Panc1 (cell line): ENCODE data around the gene CUX1. TPM values are rescaled to one million over a fixed set of nuclear protein-coding genes. Genes with fewer than 3 reads are reported as not detected.

Experiments
- ATAC-seq: fragments of 200-7000 bp; cut with Tn5 transposase; 2 replicates; pipeline ENCODE4 v1.9.1; 2020; ENCODE audit warnings: mild to moderate bottlenecking, moderate library complexity
- BruUV-seq: library from RNA; stranded (reverse); fragments of 400-500 nt; replicated peaks from 2 replicates; lab custom pipeline; 2021; lab: Mats Ljungman, UMichigan
- CTCF ChIA-PET: fragments of 300-600 bp; sonication (Branson Sonifier 250); formaldehyde crosslinking; loops from one replicate; lab custom pipeline; 2022; ENCODE audit warnings: antibody characterized with exemption; lab: Charles Lee
- POLR2A ChIA-PET: fragments of 300-600 bp; sonication (Branson Sonifier 250); formaldehyde crosslinking; loops from one replicate; lab custom pipeline; 2022; ENCODE audit warnings: antibody characterized with exemption; lab: Charles Lee
- DNase-seq: peaks from one replicate; pipeline ENCODE4 v3.0.0-alpha.2; 2010; ENCODE audit warnings: low read depth, low spot score
- H3K27ac ChIP-seq: 2 replicates; pipeline ENCODE4 v1.5.1; 2011; ENCODE audit warnings: mild to moderate bottlenecking, low read length, inconsistent platforms
- H3K27me3 ChIP-seq: fragments of 200-500 bp; sonication (Bioruptor generic); 2 replicates; pipeline ENCODE4 v1.6.0; 2014; ENCODE audit warnings: low read length, inconsistent platforms; ENCODE audit not compliant: control insufficient read depth, insufficient read depth
- H3K36me3 ChIP-seq: fragments of 200-500 bp; sonication (Bioruptor generic); 2 replicates; pipeline ENCODE4 v1.5.1; 2014; ENCODE audit warnings: inconsistent platforms, mild to moderate bottlenecking, low read length, moderate library complexity; ENCODE audit not compliant: control insufficient read depth, insufficient read depth
- H3K4me1 ChIP-seq: 2 replicates; pipeline ENCODE4 v1.5.1; 2011; ENCODE audit warnings: inconsistent platforms, mild to moderate bottlenecking, low read length, moderate library complexity; ENCODE audit not compliant: control insufficient read depth, insufficient read depth
- H3K4me3 ChIP-seq, 2 experiments: 2 replicates each; pipeline ENCODE4 v1.5.1; 2011 to 2012; ENCODE audit warnings: low read depth in 2 of 2, low read length in 2 of 2, mild to moderate bottlenecking in 2 of 2, inconsistent platforms in 1 of 2, moderate library complexity in 1 of 2
- H3K9me3 ChIP-seq: fragments of 200-500 bp; sonication (Bioruptor generic); 2 replicates; pipeline ENCODE4 v1.5.1; 2014; ENCODE audit warnings: low read depth, mild to moderate bottlenecking, inconsistent platforms, low read length, moderate library complexity; ENCODE audit not compliant: control insufficient read depth, insufficient read depth
- POLR2AphosphoS5 ChIP-seq: IDR thresholded peaks from 2 replicates; pipeline ENCODE4 v1.6.1; 2012; ENCODE audit warnings: mild to moderate bottlenecking, low read depth, low read length, moderate library complexity
- SIN3A ChIP-seq: IDR thresholded peaks from 2 replicates; pipeline ENCODE4 v1.6.1; 2012; ENCODE audit warnings: low read depth, mild to moderate bottlenecking, low read length, moderate library complexity, borderline replicate concordance; ENCODE audit not compliant: insufficient read depth
- TCF7L2 ChIP-seq: IDR thresholded peaks from 2 replicates; pipeline ENCODE4 v1.6.1; 2011; ENCODE audit warnings: mild to moderate bottlenecking, low read depth, low read length, inconsistent platforms
- in situ Hi-C: cut with HindIII; loops from 2 replicates; pipeline ENCODE4 v1.10.0; 2016; ENCODE audit warnings: low sequenced_read_pairs, low pct_unique_long_range_greater_than_20kb
- intact Hi-C: fragments of 100-400 bp; cut with micrococcal nuclease; formaldehyde crosslinking; loops from one replicate; pipeline ENCODE4 v1.10.0; 2022; ENCODE audit not compliant: unreplicated experiment
- total RNA-seq: library from RNA; stranded (reverse); gene quantifications from one replicate; pipeline ENCODE4 v1.2.1, GENCODE V29; 2021; ENCODE audit not compliant: unreplicated experiment
- TF ChIP-seq, protein P1 (sequence below), 2 experiments: IDR thresholded peaks; 2 replicates each; pipeline ENCODE4 v1.6.1; 2011 to 2012; ENCODE audit warnings: low read depth in 2 of 2, control low read depth in 1 of 2, low read length in 1 of 2, mild to moderate bottlenecking in 1 of 2, moderate library complexity in 1 of 2; ENCODE audit not compliant: insufficient read depth in 1 of 2
- TF ChIP-seq, protein P2 (sequence below): fragments of 450-650 bp; IDR thresholded peaks from 2 replicates; pipeline ENCODE4 v1.5.1; 2017; ENCODE audit warnings: mild to moderate bottlenecking

The CUX1 gene
- total RNA-seq, 1 experiment from 2014 or later = 50.9 TPM

DNA sequence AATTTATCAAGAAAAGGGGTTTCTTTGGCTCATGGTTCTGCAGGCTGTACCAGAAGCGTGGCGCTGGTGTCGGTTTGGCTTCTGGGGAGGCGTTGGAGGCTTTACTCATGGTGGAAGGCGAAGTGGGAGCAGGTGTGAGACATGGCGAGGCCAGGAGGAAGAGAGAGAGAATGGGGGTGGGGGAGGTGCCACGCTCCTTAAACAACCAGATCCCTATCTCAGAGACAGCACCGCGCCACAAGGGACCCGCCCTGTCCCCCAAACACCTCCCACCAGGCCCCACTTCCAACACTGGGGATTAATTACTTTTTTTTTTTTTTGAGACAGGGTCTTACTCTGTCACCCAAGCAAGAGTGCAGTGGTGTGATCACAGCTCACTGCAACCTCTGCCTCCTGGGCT, 451.2 kb downstream of the CUX1 start:
- POLR2A ChIA-PET = interaction anchor here (0.7 kb wide), 1 partner anchor 442 kb away, joined by 3 read pairs; no protein-coding TSS in a partner anchor
- no peak for DNase-seq
- H3K27ac ChIP-seq = no peak overlapping the region

DNA sequence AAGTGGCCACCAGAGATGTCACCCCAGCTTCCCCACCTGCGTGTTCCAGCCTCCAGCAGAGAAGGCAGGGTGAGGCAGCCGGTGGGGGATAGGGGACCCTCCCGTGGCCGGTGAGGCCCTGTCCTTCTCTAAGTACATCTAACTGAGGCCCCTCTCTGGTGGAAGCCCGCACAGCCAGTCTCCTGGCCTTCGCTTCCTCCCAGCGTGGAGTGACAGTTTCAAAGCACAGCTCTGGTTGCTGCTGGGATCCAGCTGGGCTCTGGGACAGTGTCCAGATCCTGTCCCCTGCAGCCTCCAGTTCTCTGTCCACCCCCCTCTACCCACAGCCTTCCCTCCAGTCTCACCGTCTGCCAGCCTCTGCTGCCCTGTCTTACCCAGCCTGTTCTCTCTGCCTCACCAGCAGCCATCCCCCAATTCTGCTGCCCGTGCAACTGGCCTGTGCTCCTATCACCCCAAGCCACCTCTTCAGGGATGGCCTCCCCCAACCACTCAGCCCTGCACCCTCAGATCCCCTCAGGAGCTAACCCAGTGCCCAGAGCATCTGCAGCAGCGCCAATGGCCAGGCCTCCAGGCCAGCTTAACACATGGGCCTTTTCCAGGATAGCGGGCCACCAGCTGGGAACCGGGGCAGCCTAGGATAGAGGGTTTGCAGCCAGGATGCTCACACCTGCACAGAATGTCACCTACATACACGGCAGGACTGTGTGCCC, 452.9 kb downstream of the CUX1 start:
- POLR2A ChIA-PET = no interaction called here
- no TSS peak for BruUV-seq
- Histone ChIP-seq H3K36me3 (no peaks in the 10 kb centered on the region), H3K4me3 (no peak overlapping the region), H3K27ac (no peak overlapping the region), H3K4me1 (peaks cover 8% of the 10 kb centered on the region), H3K9me3 (no peaks in the 10 kb centered on the region), H3K27me3 (no peaks in the 10 kb centered on the region)
- intact Hi-C loops = loop anchor here (5.0 kb wide), 1 partner anchor 728 kb away; no protein-coding TSS in a partner anchor
- no peak for ATAC-seq
- no peak for TF ChIP-seq TCF7L2
- TF ChIP-seq SIN3A = no peak
- TF ChIP-seq POLR2AphosphoS5 = no peak
- TF ChIP-seq, protein P1, sequence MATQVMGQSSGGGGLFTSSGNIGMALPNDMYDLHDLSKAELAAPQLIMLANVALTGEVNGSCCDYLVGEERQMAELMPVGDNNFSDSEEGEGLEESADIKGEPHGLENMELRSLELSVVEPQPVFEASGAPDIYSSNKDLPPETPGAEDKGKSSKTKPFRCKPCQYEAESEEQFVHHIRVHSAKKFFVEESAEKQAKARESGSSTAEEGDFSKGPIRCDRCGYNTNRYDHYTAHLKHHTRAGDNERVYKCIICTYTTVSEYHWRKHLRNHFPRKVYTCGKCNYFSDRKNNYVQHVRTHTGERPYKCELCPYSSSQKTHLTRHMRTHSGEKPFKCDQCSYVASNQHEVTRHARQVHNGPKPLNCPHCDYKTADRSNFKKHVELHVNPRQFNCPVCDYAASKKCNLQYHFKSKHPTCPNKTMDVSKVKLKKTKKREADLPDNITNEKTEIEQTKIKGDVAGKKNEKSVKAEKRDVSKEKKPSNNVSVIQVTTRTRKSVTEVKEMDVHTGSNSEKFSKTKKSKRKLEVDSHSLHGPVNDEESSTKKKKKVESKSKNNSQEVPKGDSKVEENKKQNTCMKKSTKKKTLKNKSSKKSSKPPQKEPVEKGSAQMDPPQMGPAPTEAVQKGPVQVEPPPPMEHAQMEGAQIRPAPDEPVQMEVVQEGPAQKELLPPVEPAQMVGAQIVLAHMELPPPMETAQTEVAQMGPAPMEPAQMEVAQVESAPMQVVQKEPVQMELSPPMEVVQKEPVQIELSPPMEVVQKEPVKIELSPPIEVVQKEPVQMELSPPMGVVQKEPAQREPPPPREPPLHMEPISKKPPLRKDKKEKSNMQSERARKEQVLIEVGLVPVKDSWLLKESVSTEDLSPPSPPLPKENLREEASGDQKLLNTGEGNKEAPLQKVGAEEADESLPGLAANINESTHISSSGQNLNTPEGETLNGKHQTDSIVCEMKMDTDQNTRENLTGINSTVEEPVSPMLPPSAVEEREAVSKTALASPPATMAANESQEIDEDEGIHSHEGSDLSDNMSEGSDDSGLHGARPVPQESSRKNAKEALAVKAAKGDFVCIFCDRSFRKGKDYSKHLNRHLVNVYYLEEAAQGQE (IDR thresholded peaks at IDR 0.05; ENCODE audit: insufficient read depth in 1 of 2, low read depth in 2 of 2, low read length in 1 of 2) = no peak
- TF ChIP-seq, protein P2, sequence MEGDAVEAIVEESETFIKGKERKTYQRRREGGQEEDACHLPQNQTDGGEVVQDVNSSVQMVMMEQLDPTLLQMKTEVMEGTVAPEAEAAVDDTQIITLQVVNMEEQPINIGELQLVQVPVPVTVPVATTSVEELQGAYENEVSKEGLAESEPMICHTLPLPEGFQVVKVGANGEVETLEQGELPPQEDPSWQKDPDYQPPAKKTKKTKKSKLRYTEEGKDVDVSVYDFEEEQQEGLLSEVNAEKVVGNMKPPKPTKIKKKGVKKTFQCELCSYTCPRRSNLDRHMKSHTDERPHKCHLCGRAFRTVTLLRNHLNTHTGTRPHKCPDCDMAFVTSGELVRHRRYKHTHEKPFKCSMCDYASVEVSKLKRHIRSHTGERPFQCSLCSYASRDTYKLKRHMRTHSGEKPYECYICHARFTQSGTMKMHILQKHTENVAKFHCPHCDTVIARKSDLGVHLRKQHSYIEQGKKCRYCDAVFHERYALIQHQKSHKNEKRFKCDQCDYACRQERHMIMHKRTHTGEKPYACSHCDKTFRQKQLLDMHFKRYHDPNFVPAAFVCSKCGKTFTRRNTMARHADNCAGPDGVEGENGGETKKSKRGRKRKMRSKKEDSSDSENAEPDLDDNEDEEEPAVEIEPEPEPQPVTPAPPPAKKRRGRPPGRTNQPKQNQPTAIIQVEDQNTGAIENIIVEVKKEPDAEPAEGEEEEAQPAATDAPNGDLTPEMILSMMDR = no peak
- in situ Hi-C loops = no loop called here
- CTCF ChIA-PET = interaction anchor here (0.6 kb wide), 1 partner anchor 884 kb away, joined by 4 read pairs; no protein-coding TSS in a partner anchor
- no peak for DNase-seq

More for the DNA sequence above, 451.2 kb downstream of the CUX1 start:
- Histone ChIP-seq H3K27me3 (no peaks in the 10 kb centered on the region), H3K9me3 (no peaks in the 10 kb centered on the region), H3K4me3 (no peak overlapping the region), H3K4me1 (peaks cover 5% of the 10 kb centered on the region; the same call in 1 of the 2 replicates), H3K36me3 (no peaks in the 10 kb centered on the region)
- CTCF ChIA-PET = no interaction called here
- in situ Hi-C loops = no loop called here
- intact Hi-C loops = no loop called here
- TF ChIP-seq, protein P2 = no peak
- TF ChIP-seq SIN3A (no peak), TCF7L2 (no peak), POLR2AphosphoS5 (no peak)
- TF ChIP-seq, protein P1 (IDR thresholded peaks at IDR 0.05; ENCODE audit: insufficient read depth in 1 of 2, low read depth in 2 of 2, low read length in 1 of 2) = no peak
- BruUV-seq = no TSS peak
- ATAC-seq = no peak
